Nephron progenitor cell (in vitro differentiated cells): ENCODE results near the gene RAB27B.

Experiments
- DNase-seq: peaks from one replicate; pipeline ENCODE4 v3.0.0; 2021
- H3K27ac Mint-ChIP-seq: 2 replicates; pipeline ENCODE4 v1.8.0; 2021; ENCODE audit warnings: mild to moderate bottlenecking, moderate library complexity, mixed read lengths
- H3K27me3 Mint-ChIP-seq: 2 replicates; pipeline ENCODE4 v1.8.0; 2021; ENCODE audit warnings: mild to moderate bottlenecking, low read depth, mixed read lengths; ENCODE audit not compliant: poor library complexity
- H3K36me3 Mint-ChIP-seq: 2 replicates; pipeline ENCODE4 v1.8.0; 2021; ENCODE audit warnings: low read depth, mixed read lengths
- H3K4me1 Mint-ChIP-seq: 2 replicates; pipeline ENCODE4 v1.8.0; 2021; ENCODE audit warnings: mixed read lengths
- H3K4me3 Mint-ChIP-seq: 2 replicates; pipeline ENCODE4 v1.8.0; 2021; ENCODE audit warnings: mild to moderate bottlenecking, moderate library complexity, mixed read lengths
- H3K9me3 Mint-ChIP-seq: 2 replicates; pipeline ENCODE4 v1.8.0; 2021; ENCODE audit warnings: mild to moderate bottlenecking, moderate library complexity, mixed read lengths
- CTCF ChIP-seq: fragments of 200-600 bp; sonication (generic); IDR thresholded peaks from 2 replicates; pipeline ENCODE4 v1.5.0; 2021; ENCODE audit warnings: antibody characterized with exemption

RAB27B gene

GRCh38 chr18:54787121-54787520, 41.2 kb upstream of the RAB27B start:
- Mint-ChIP-seq H3K36me3 (no peaks in the 10 kb centered on the region), H3K27me3 (peaks cover 7% of the 10 kb centered on the region), H3K4me1 (peaks cover 8% of the 10 kb centered on the region), H3K27ac (peak overlapping the region; percentile 1), H3K4me3 (no peak overlapping the region), H3K9me3 (no peaks in the 10 kb centered on the region)
- DNase-seq, result no peak
- no peak for TF ChIP-seq CTCF

GRCh38 chr18:54787616-54788015, 40.7 kb upstream of the RAB27B start:
- Mint-ChIP-seq H3K27me3 (peaks cover 7% of the 10 kb centered on the region), H3K4me3 (no peak overlapping the region), H3K9me3 (no peaks in the 10 kb centered on the region), H3K36me3 (no peaks in the 10 kb centered on the region), H3K4me1 (peaks cover 8% of the 10 kb centered on the region), H3K27ac (no peak overlapping the region)
- TF ChIP-seq CTCF, result no peak
- DNase-seq, result no peak

- no peak for TF ChIP-seq CTCF
- Mint-ChIP-seq H3K27ac (no peak overlapping the region), H3K36me3 (no peaks in the 10 kb centered on the region), H3K4me3 (no peak overlapping the region), H3K9me3 (no peaks in the 10 kb centered on the region), H3K4me1 (peaks cover 8% of the 10 kb centered on the region), H3K27me3 (peaks cover 4% of the 10 kb centered on the region)
- no peak for DNase-seq
Observed at GRCh38 chr18:54790109-54790508, 38.2 kb upstream of the RAB27B start.

GRCh38 chr18:54791657-54792056, 36.6 kb upstream of the RAB27B start:
- H3K27ac Mint-ChIP-seq, result no peak overlapping the region
- H3K4me3 Mint-ChIP-seq, result no peak overlapping the region
- peaks cover 8% of the 10 kb centered on the region for H3K4me1 Mint-ChIP-seq
- no peak for TF ChIP-seq CTCF
- H3K27me3 Mint-ChIP-seq, result no peaks in the 10 kb centered on the region
- H3K9me3 Mint-ChIP-seq, result no peaks in the 10 kb centered on the region
- DNase-seq, result no peak
- no peaks in the 10 kb centered on the region for H3K36me3 Mint-ChIP-seq

- H3K4me1 Mint-ChIP-seq, result peaks cover 5% of the 10 kb centered on the region
- H3K36me3 Mint-ChIP-seq, result no peaks in the 10 kb centered on the region
- H3K4me3 Mint-ChIP-seq, result no peak overlapping the region
- H3K9me3 Mint-ChIP-seq, result no peaks in the 10 kb centered on the region
- TF ChIP-seq CTCF, result no peak
- no peak for DNase-seq
- no peaks in the 10 kb centered on the region for H3K27me3 Mint-ChIP-seq
- H3K27ac Mint-ChIP-seq, result no peak overlapping the region
Observed at GRCh38 chr18:54792079-54792478, 36.2 kb upstream of the RAB27B start.

- no peak for TF ChIP-seq CTCF
- H3K36me3 Mint-ChIP-seq, result no peaks in the 10 kb centered on the region
- no peak for DNase-seq
- H3K27ac Mint-ChIP-seq, result no peak overlapping the region
- no peak overlapping the region for H3K4me3 Mint-ChIP-seq
- no peaks in the 10 kb centered on the region for H3K9me3 Mint-ChIP-seq
- H3K27me3 Mint-ChIP-seq, result no peaks in the 10 kb centered on the region
- H3K4me1 Mint-ChIP-seq, result no peaks in the 10 kb centered on the region
Observed at GRCh38 chr18:54794823-54795222, 33.5 kb upstream of the RAB27B start.
